ENCODE data around the gene DIS3L.
"Not testable (repeated sequence)": the region's sequence is repeated elsewhere in the genome, so short reads cannot be mapped to it uniquely, and the experiment has no call there.

Gene DIS3L

GRCh38 chr15:66310786-66311185 lies 17.4 kb downstream of the DIS3L start:
- no peak for DNase-seq (ENCODE audit: low read depth in 2 of 2)

GRCh38 chr15:66312144-66312543 lies 18.8 kb downstream of the DIS3L start:
- DNase-seq (ENCODE audit: low read depth in 2 of 2): no peak

- DNase-seq (ENCODE audit: low read depth in 2 of 2): no peak
These were observed 30.1 kb downstream of the DIS3L start for GRCh38 chr15:66323312-66323928.

- no peak for DNase-seq (ENCODE audit: low read depth in 2 of 2)
These were observed 32.7 kb downstream of the DIS3L start for GRCh38 chr15:66326051-66326450.

GRCh38 chr15:66327736-66328135 lies 34.4 kb downstream of the DIS3L start:
- DNase-seq (ENCODE audit: low read depth in 2 of 2): no peak

- DNase-seq (ENCODE audit: low read depth in 2 of 2): no peak
These were observed 35.4 kb downstream of the DIS3L start for GRCh38 chr15:66328771-66329170.

- DNase-seq (ENCODE audit: low read depth in 2 of 2): not testable (repeated sequence)
These were observed 55.2 kb downstream of the DIS3L start for GRCh38 chr15:66348530-66348929.

GRCh38 chr15:66356077-66356358 lies 62.6 kb downstream of the DIS3L start:
- no peak for DNase-seq (ENCODE audit: low read depth in 2 of 2)

GRCh38 chr15:66356359-66357236 lies 63.2 kb downstream of the DIS3L start, which contains the start of gene TIPIN:
TIPIN (minus strand) TSS chr15:66356685; CDS start chr15:66352947, 3,738 bp downstream.
- peak; percentile 95 to 96 for DNase-seq (ENCODE audit: low read depth in 2 of 2)

- no peak for DNase-seq (ENCODE audit: low read depth in 2 of 2)
These were observed 66.4 kb downstream of the DIS3L start for GRCh38 chr15:66359740-66360139.

GRCh38 chr15:66361745-66362460 lies 68.5 kb downstream of the DIS3L start:
- not testable (repeated sequence) for DNase-seq (ENCODE audit: low read depth in 2 of 2)

GRCh38 chr15:66362776-66363175 lies 69.4 kb downstream of the DIS3L start:
- DNase-seq (ENCODE audit: low read depth in 2 of 2): no peak

- no peak for DNase-seq (ENCODE audit: low read depth in 2 of 2)
These were observed 71.7 kb downstream of the DIS3L start for GRCh38 chr15:66364944-66365528.

- no peak for DNase-seq (ENCODE audit: low read depth in 2 of 2)
These were observed 76.6 kb downstream of the DIS3L start for GRCh38 chr15:66369773-66370651.

- DNase-seq (ENCODE audit: low read depth in 2 of 2): no peak
These were observed 80.8 kb downstream of the DIS3L start for GRCh38 chr15:66374179-66374578.

GRCh38 chr15:66378814-66379430 lies 85.6 kb downstream of the DIS3L start:
- no peak for DNase-seq (ENCODE audit: low read depth in 2 of 2)

GRCh38 chr15:66381376-66381775 lies 88.0 kb downstream of the DIS3L start:
- not testable (repeated sequence) for DNase-seq (ENCODE audit: low read depth in 2 of 2)
